Right lobe of liver (tissue), 6 donors: ENCODE results near the gene SNAPC5. TPM values are rescaled to one million over a fixed set of nuclear protein-coding genes. Genes with fewer than 3 reads are reported as not detected.
A peak's percentile ranks its signal among the peaks of the same experiment; 100 is the strongest.
"Not testable (repeated sequence)": the region's sequence is repeated elsewhere in the genome, so short reads cannot be mapped to it uniquely, and the experiment has no call there.

Experiments
- ATAC-seq, 4 donors: fragments of 200-7000 bp; cut with Tn5 transposase; one replicate each; pipeline ENCODE4 v1.9.1; 2020; ENCODE audit warnings: mild to moderate bottlenecking in 4 of 4, moderate library complexity in 4 of 4
- DNase-seq, 3 donors: peaks; one replicate each; pipeline ENCODE4 v3.0.0-alpha.2; 2020
- H3K27ac ChIP-seq, 3 donors: fragments of 200-600 bp; one replicate each; pipeline ENCODE4 v1.8.0; 2022
- H3K27me3 ChIP-seq, 2 donors: fragments of 200-600 bp; one replicate each; pipeline ENCODE4 v1.8.0; 2022
- H3K36me3 ChIP-seq, 4 donors: fragments of 200-600 bp; sonication (generic) in 1 of 4; one replicate each; pipeline versions ENCODE4 v1.5.1 to v1.8.0; 2017 to 2022; ENCODE audit warnings: control low read depth in 1 of 4
- H3K4me1 ChIP-seq, 4 donors: fragments of 200-600 bp; sonication (generic) in 1 of 4; one replicate each; pipeline versions ENCODE4 v1.5.1 to v1.8.0; 2017 to 2022; ENCODE audit warnings: control low read depth in 1 of 4
- H3K4me3 ChIP-seq, 3 donors: fragments of 200-600 bp; one replicate each; pipeline ENCODE4 v1.8.0; 2022
- H3K9me3 ChIP-seq, 4 donors: fragments of 200-600 bp; sonication (generic) in 1 of 4; one replicate each; pipeline versions ENCODE4 v1.5.1 to v1.8.0; 2017 to 2022; ENCODE audit warnings: control low read depth in 1 of 4
- CTCF ChIP-seq, 4 donors: fragments of 200-600 bp in 3 of 4; fragments of 450-650 bp in 1 of 4; IDR thresholded peaks; one replicate each; pipeline versions ENCODE4 v1.5.1 to v1.8.0; 2016 to 2022; ENCODE audit warnings: antibody characterized with exemption in 4 of 4, mild to moderate bottlenecking in 2 of 4
- POLR2A ChIP-seq: fragments of 450-650 bp; IDR thresholded peaks from one replicate; pipeline ENCODE4 v1.6.1; 2017; ENCODE audit warnings: antibody characterized with exemption, mild to moderate bottlenecking
- WGBS: methylation state at CpG from one replicate; pipeline ENCODE4 v1.1.6; 2018; ENCODE audit warnings: low coverage, low lambda C conversion rate; ENCODE audit not compliant: insufficient coverage; ENCODE audit errors: missing lambda C conversion rate; 5-methylcytosine and 5-hydroxymethylcytosine counted together
- intact Hi-C, 2 donors: fragments of 100-400 bp; cut with DNase I; formaldehyde crosslinking; loops; one replicate each; pipeline versions ENCODE4 v1.11.2 to v1.14.1; 2022
- total RNA-seq, 6 experiments: library from RNA; depleted of rRNA in 2 of 6; stranded (reverse); fragments of >200 nt in 2 of 6; fragmentation: NEBNext Ultra II Directional in 3 of 6; extraction: Animal tissue kit (Norgen Biotek cat#: 25700) in 3 of 6; gene quantifications; one replicate each; pipeline versions ENCODE4 v1.1.0 to v1.2.4, GENCODE V29; 2016 to 2023
- donor health status: DM: no; HTN: yes; CAD: no.
- donor health status: DM: no; HTN: no; CAD: no.
- donor health status: DM: no; HTN: no; CAD: no.
- donor health status: DM: no; HTN: yes; CAD: no.
- donor health status: DM: no; HTN: yes; CAD: no.

Gene SNAPC5
- total RNA-seq, 6 experiments from 2014 or later, result 11.8 to 23.1 (median 16.2) TPM

GRCh38 chr15:66503780-66504562 lies 6.4 kb upstream of the SNAPC5 start:
- TF ChIP-seq CTCF (IDR thresholded peaks at IDR 0.05) (no peak), POLR2A (no peak)
- intact Hi-C loops, result no loop called here

GRCh38 chr15:66503041-66503648 lies 5.6 kb upstream of the SNAPC5 start:
- peak overlapping the region in 2 of 3 donors; percentile 94 to 97 for H3K27ac ChIP-seq
- DNase-seq, intact Hi-C loops, ATAC-seq, H3K9me3 ChIP-seq, H3K27me3 ChIP-seq: not testable (repeated sequence)
- peaks cover 0 to 26% (median 7%) of the 10 kb centered on the region in 4 donors for H3K4me1 ChIP-seq
- 28% methylated on average over 13 of the region's 13 CpGs for WGBS
- TF ChIP-seq POLR2A, result peak; percentile 29
- peak overlapping the region; percentile 83 to 97 (median 95) for H3K4me3 ChIP-seq
- peaks cover 8 to 52% (median 33%) of the 10 kb centered on the region in 4 donors for H3K36me3 ChIP-seq

More at GRCh38 chr15:66503780-66504562, 6.4 kb upstream of the SNAPC5 start:
- Histone ChIP-seq H3K4me3 (peak overlapping the region; percentile 83 to 97 (median 95)), H3K4me1 (peaks cover 0 to 26% (median 7%) of the 10 kb centered on the region in 4 donors), H3K36me3 (peaks cover 8 to 43% (median 29%) of the 10 kb centered on the region in 4 donors), H3K27ac (peak overlapping the region; percentile 93 to 97 (median 94)), H3K27me3 (no peaks in the 10 kb centered on the region), H3K9me3 (no peaks in the 10 kb centered on the region)
- DNase-seq (no peak), ATAC-seq (no peak)
- 1% methylated on average over 12 of the region's 12 CpGs for WGBS

- intact Hi-C loops, result no loop called here
- ATAC-seq (no peak), DNase-seq (no peak)
- no peak overlapping the region for H3K4me3 ChIP-seq
- TF ChIP-seq POLR2A (no peak), CTCF (IDR thresholded peaks at IDR 0.05) (no peak)
- no peaks in the 10 kb centered on the region for H3K27me3 ChIP-seq
- WGBS, result 75% methylated on average over 10 of the region's 10 CpGs
- H3K9me3 ChIP-seq, result no peaks in the 10 kb centered on the region
- peaks cover 0 to 26% (median 7%) of the 10 kb centered on the region in 4 donors for H3K4me1 ChIP-seq
- H3K27ac ChIP-seq, result no peak overlapping the region
- H3K36me3 ChIP-seq, result peaks cover 8 to 56% (median 34%) of the 10 kb centered on the region in 4 donors
Measured at GRCh38 chr15:66502491-66502890, 4.9 kb upstream of the SNAPC5 start.

GRCh38 chr15:66500346-66500745 lies 2.8 kb upstream of the SNAPC5 start:
- not testable (repeated sequence) for H3K9me3 ChIP-seq

GRCh38 chr15:66498501-66499386 lies 1.2 kb upstream of the SNAPC5 start:
- Histone ChIP-seq H3K27me3 (no peaks in the 10 kb centered on the region), H3K9me3 (no peaks in the 10 kb centered on the region), H3K4me3 (no peak overlapping the region), H3K4me1 (peaks cover 0 to 48% (median 17%) of the 10 kb centered on the region in 4 donors), H3K36me3 (peaks cover 8 to 61% (median 35%) of the 10 kb centered on the region in 4 donors), H3K27ac (peak overlapping the region in 1 of 3 donors; percentile 0)
- TF ChIP-seq POLR2A, result no peak
- peak; percentile 30 to 48 (median 42) for TF ChIP-seq CTCF (IDR thresholded peaks at IDR 0.05)
- DNase-seq (no peak), ATAC-seq (peak in 1 of 4 donors; percentile 4)
- WGBS, result 50% methylated on average over 2 of the region's 3 CpGs
- intact Hi-C loops, result loop anchor here (10.0 kb wide), 2 partner anchors 114 to 204 kb away; partner anchors contain the start of genes MAP2K1 (in 2 of the 2) and DIS3L (in 1 of the 2)

More at GRCh38 chr15:66500346-66500745, 2.8 kb upstream of the SNAPC5 start:
- H3K27me3 ChIP-seq, H3K27ac ChIP-seq, intact Hi-C loops, ATAC-seq, DNase-seq, H3K4me3 ChIP-seq: not testable (repeated sequence)
- Histone ChIP-seq H3K4me1 (peaks cover 0 to 34% (median 12%) of the 10 kb centered on the region in 4 donors), H3K36me3 (peaks cover 8 to 56% (median 34%) of the 10 kb centered on the region in 4 donors)
- WGBS, result 82% methylated on average over 3 of the region's 7 CpGs
